GM18861 (cell line): ENCODE measurements around the gene LRMDA.
"Not testable (repeated sequence)": the region's sequence is repeated elsewhere in the genome, so short reads cannot be mapped to it uniquely, and the experiment has no call there.

Source experiments
- ATAC-seq: cut with Tn5 transposase; IDR thresholded peaks from one replicate; pipeline ENCODE4 v1.9.1; 2021; ENCODE audit not compliant: unreplicated experiment

The LRMDA gene

DNA sequence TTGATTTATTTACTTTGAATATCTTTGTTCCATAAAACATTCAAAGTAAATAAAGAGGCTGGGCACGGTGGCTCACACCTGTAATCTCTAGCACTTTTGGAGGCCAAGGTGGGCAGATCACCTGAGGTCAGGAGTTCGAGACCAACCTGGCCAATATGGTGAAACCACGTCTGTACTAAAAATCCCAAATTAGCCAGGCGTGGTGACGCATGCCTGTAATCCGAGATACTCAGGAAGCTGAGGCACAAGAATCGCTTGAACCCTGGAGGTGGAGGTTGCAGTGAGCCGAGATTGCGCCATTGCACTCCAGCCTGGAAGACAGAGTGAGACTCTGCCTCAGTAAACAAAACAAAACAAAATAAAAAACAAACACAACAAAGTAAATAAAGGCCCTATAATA lies 1153.0 kb downstream of the LRMDA start:
- ATAC-seq = not testable (repeated sequence)
